GM12878 (cell line): ENCODE data around the gene TLCD5. TPM values are rescaled to one million over a fixed set of nuclear protein-coding genes. Genes with fewer than 3 reads are reported as not detected.

Experiments used
- ATAC-seq: fragments of 200-7000 bp; cut with Tn5 transposase; 3 replicates; pipeline ENCODE4 v1.9.1; 2020; ENCODE audit warnings: mild to moderate bottlenecking, moderate library complexity
- BruUV-seq: library from RNA; stranded (reverse); fragments of 400-500 nt; replicated peaks from 2 replicates; lab custom pipeline; 2021; lab: Mats Ljungman, UMichigan
- CTCF ChIA-PET: fragments of 300-600 bp; sonication (Branson Sonifier 250); formaldehyde crosslinking; extraction: SDS; loops from one replicate; lab custom pipeline; 2021; ENCODE audit warnings: inconsistent platforms; lab: Yijun Ruan, JAX
- POLR2A ChIA-PET: fragments of 350-600 bp; formaldehyde crosslinking; extraction: SDS; loops from one replicate; lab custom pipeline; 2021; ENCODE audit warnings: inconsistent platforms; lab: Charles Lee
- RAD21 ChIA-PET: fragments of 300-600 bp; sonication (Branson Sonifier 250); formaldehyde crosslinking; loops from one replicate; lab custom pipeline; 2023; ENCODE audit warnings: antibody characterized with exemption; ENCODE audit not compliant: unreplicated experiment; lab: Charles Lee
- SMC1A ChIA-PET: fragments of 300-600 bp; sonication (Branson Sonifier 250); formaldehyde crosslinking; loops from one replicate; lab custom pipeline; 2023; ENCODE audit not compliant: unreplicated experiment, uncharacterized antibody; lab: Charles Lee
- DNase-seq: peaks from one replicate; pipeline ENCODE4 v3.0.0-alpha.2; 2011; ENCODE audit warnings: low read depth, low spot score
- FAIRE-seq: peaks from 3 replicates; lab custom pipeline; 2011; peaks lifted over from hg19 to GRCh38; lab: Jason Lieb, UNC
- H2AFZ ChIP-seq: 2 replicates; pipeline ENCODE4 v1.6.0; 2011; ENCODE audit warnings: low read depth, low read length, control low read depth; ENCODE audit not compliant: control insufficient read depth
- H3K27ac ChIP-seq: 2 replicates; pipeline ENCODE4 v1.5.1; 2011; ENCODE audit warnings: control low read depth; ENCODE audit not compliant: control insufficient read depth, insufficient read depth
- H3K27me3 ChIP-seq, 2 experiments: replicated peaks in 1 of 2; 2 replicates each; pipeline versions ENCODE4 v1.6.0 to v1.6.1; 2011; ENCODE audit warnings: low read length in 1 of 2; ENCODE audit not compliant: control insufficient read depth in 2 of 2, insufficient read depth in 2 of 2
- H3K36me3 ChIP-seq, 2 experiments: 2 replicates each; pipeline ENCODE4 v1.5.1; 2011; ENCODE audit warnings: low read length in 1 of 2; ENCODE audit not compliant: control insufficient read depth in 2 of 2, insufficient read depth in 2 of 2
- H3K4me1 ChIP-seq: 2 replicates; pipeline ENCODE4 v1.6.1; 2011; ENCODE audit warnings: mild to moderate bottlenecking, low read length, moderate library complexity, mixed read lengths; ENCODE audit not compliant: control insufficient read depth, insufficient read depth
- H3K4me2 ChIP-seq: 2 replicates; pipeline ENCODE4 v1.6.0; 2011; ENCODE audit warnings: control low read depth; ENCODE audit not compliant: control insufficient read depth, insufficient read depth
- H3K4me3 ChIP-seq: fragments of 200-600 bp; sonication (generic); 2 replicates; pipeline ENCODE4 v1.5.1; 2016
- H3K79me2 ChIP-seq: 2 replicates; pipeline ENCODE4 v1.6.0; 2011; ENCODE audit warnings: low read length; ENCODE audit not compliant: control insufficient read depth, insufficient read depth
- H3K9ac ChIP-seq: 2 replicates; pipeline ENCODE4 v1.8.0; 2011; ENCODE audit warnings: low read length, control low read depth, mixed read lengths; ENCODE audit not compliant: control insufficient read depth, insufficient read depth
- H3K9me3 ChIP-seq: replicated peaks from 3 replicates; pipeline ENCODE4 v1.5.1; 2011; ENCODE audit warnings: mild to moderate bottlenecking, low read length; ENCODE audit not compliant: control insufficient read depth, insufficient read depth
- H4K20me1 ChIP-seq: 2 replicates; pipeline ENCODE4 v1.6.0; 2011; ENCODE audit not compliant: control insufficient read depth, insufficient read depth
- BCL11A ChIP-seq: IDR thresholded peaks from 2 replicates; pipeline ENCODE4 v1.6.1; 2011; ENCODE audit warnings: low read depth, low read length
- BCLAF1 ChIP-seq: fragments of 450-650 bp; IDR thresholded peaks from 2 replicates; pipeline ENCODE4 v1.6.1; 2017; ENCODE audit warnings: antibody characterized with exemption, mild to moderate bottlenecking, moderate library complexity
- CEBPZ ChIP-seq: fragments of 150-350 bp; IDR thresholded peaks from 2 replicates; pipeline ENCODE4 v1.6.1; 2016; ENCODE audit warnings: low read depth, low read length
- E2F8 ChIP-seq: fragments of 450-650 bp; IDR thresholded peaks from 2 replicates; pipeline ENCODE4 v1.6.1; 2018; ENCODE audit warnings: mild to moderate bottlenecking, low read depth, moderate library complexity; ENCODE audit not compliant: partially characterized antibody
- HDAC2 ChIP-seq: fragments of 200-600 bp; sonication (generic); IDR thresholded peaks from 2 replicates; pipeline ENCODE4 v1.6.1; 2017
- LARP7 ChIP-seq: fragments of 450-650 bp; IDR thresholded peaks from 2 replicates; pipeline ENCODE4 v1.6.1; 2017; ENCODE audit warnings: mild to moderate bottlenecking
- WRNIP1 ChIP-seq: IDR thresholded peaks from 2 replicates; pipeline ENCODE4 v1.6.1; 2011; ENCODE audit warnings: low read depth, low read length, improper control_type of control experiment, borderline replicate concordance
- ZNF217 ChIP-seq: fragments of 450-650 bp; IDR thresholded peaks from 2 replicates; pipeline ENCODE4 v1.6.1; 2017; ENCODE audit warnings: antibody characterized with exemption, mild to moderate bottlenecking
- WGBS: methylation state at CpG from one replicate; pipeline ENCODE4 v1.1.6; 2016; ENCODE audit warnings: low lambda C conversion rate; ENCODE audit not compliant: insufficient replicate concordance, insufficient coverage; ENCODE audit errors: missing lambda C conversion rate; 5-methylcytosine and 5-hydroxymethylcytosine counted together
- in situ Hi-C: fragments of 300-500 bp; cut with MboI; formaldehyde crosslinking; loops from 9 replicates; pipeline ENCODE4 v1.14.3; 2018; ENCODE audit warnings: mixed read lengths
- intact Hi-C: fragments of 100-400 bp; cut with micrococcal nuclease; formaldehyde crosslinking; loops from one replicate; pipeline ENCODE4 v1.14.2; 2022; ENCODE audit not compliant: unreplicated experiment
- polyA plus RNA-seq, 11 experiments: library from polyadenylated mRNA; depleted of rRNA in 4 of 11; unstranded in 6 of 11; stranded (reverse) in 5 of 11; fragments of >200 nt; fragmentation: Nextera tagmentation in 4 of 11; fragmentation: Illumina TruSeq in 1 of 11; extraction: Ambion mirVana in 4 of 11; extraction: Trizol in 1 of 11; gene quantifications; 1 replicate in 1 of 11; 2 replicates in 10 of 11; pipeline versions ENCODE4 v1.2.1 to v1.2.3, GENCODE V29; 2011 to 2016; ENCODE audit warnings: inconsistent platforms in 2 of 11, missing spikeins in 2 of 11, low read depth in 1 of 11
- total RNA-seq, 4 experiments: library from RNA; depleted of rRNA in 3 of 4; stranded (reverse); fragments of >200 nt in 3 of 4; fragmentation: Illumina TruSeq in 1 of 4; extraction: Trizol in 1 of 4; gene quantifications; 2 replicates each; pipeline versions ENCODE4 v1.2.1 to v1.2.3, GENCODE V29; 2013 to 2021
- TF ChIP-seq, protein P1 (sequence below): IDR thresholded peaks from 2 replicates; pipeline ENCODE4 v1.6.1; 2012; ENCODE audit warnings: low read length, inconsistent platforms
- TF ChIP-seq, protein P2 (sequence below): fragments of 450-650 bp; IDR thresholded peaks from 2 replicates; pipeline ENCODE4 v1.6.1; 2017; ENCODE audit warnings: mild to moderate bottlenecking

The TLCD5 gene
- total and polyA plus RNA-seq, 10 of the 15 experiments (the other 5 are each of a cell fraction or from before 2014, with no cell fraction given) = 2.4 to 13.3 (median 3.2) TPM

GRCh38 chr11:120308081-120308480 is 17.0 kb upstream of the TLCD5 start:
- no peak overlapping the region for H3K9ac ChIP-seq
- ATAC-seq (no peak), DNase-seq (no peak), FAIRE-seq (no peak)
- RAD21 ChIA-PET = interaction anchor here (1.2 kb wide), 1 partner anchor 72 kb away, joined by 5 read pairs; no protein-coding TSS in a partner anchor
- 36% methylated on average over 7 of the region's 7 CpGs for WGBS
- H3K27me3 ChIP-seq = peaks cover 0 to 3% of the 10 kb centered on the region in 2 experiments; a peak in 1 of 4 replicates
- H2AFZ ChIP-seq = no peak overlapping the region
- H4K20me1 ChIP-seq = no peaks in the 10 kb centered on the region
- no peaks in the 10 kb centered on the region for H3K79me2 ChIP-seq
- POLR2A ChIA-PET = no interaction called here
- no peak overlapping the region for H3K4me2 ChIP-seq
- SMC1A ChIA-PET = interaction anchor here (1.2 kb wide), 1 partner anchor 73 kb away, joined by 3 read pairs; no protein-coding TSS in a partner anchor
- intact Hi-C loops (no loop called here), in situ Hi-C loops (no loop called here)
- no peaks in the 10 kb centered on the region for H3K9me3 ChIP-seq
- H3K36me3 ChIP-seq = no peaks in the 10 kb centered on the region
- BruUV-seq = no TSS peak
- H3K4me1 ChIP-seq = peaks cover 7% of the 10 kb centered on the region
- H3K27ac ChIP-seq = no peak overlapping the region
- CTCF ChIA-PET = interaction anchor here (19.8 kb wide), 1 partner anchor 77 kb away, joined by 783 read pairs; the partner anchor contains the start of gene POU2F3
- H3K4me3 ChIP-seq = no peak overlapping the region
- TF ChIP-seq LARP7 = no peak
- TF ChIP-seq BCLAF1 = no peak
- no peak for TF ChIP-seq BCL11A
- TF ChIP-seq E2F8 = no peak
- no peak for TF ChIP-seq CEBPZ
- TF ChIP-seq, protein P1, sequence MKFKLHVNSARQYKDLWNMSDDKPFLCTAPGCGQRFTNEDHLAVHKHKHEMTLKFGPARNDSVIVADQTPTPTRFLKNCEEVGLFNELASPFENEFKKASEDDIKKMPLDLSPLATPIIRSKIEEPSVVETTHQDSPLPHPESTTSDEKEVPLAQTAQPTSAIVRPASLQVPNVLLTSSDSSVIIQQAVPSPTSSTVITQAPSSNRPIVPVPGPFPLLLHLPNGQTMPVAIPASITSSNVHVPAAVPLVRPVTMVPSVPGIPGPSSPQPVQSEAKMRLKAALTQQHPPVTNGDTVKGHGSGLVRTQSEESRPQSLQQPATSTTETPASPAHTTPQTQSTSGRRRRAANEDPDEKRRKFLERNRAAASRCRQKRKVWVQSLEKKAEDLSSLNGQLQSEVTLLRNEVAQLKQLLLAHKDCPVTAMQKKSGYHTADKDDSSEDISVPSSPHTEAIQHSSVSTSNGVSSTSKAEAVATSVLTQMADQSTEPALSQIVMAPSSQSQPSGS = no peak
- no peak for TF ChIP-seq HDAC2
- TF ChIP-seq ZNF217 = no peak
- no peak for TF ChIP-seq WRNIP1
- TF ChIP-seq, protein P2, sequence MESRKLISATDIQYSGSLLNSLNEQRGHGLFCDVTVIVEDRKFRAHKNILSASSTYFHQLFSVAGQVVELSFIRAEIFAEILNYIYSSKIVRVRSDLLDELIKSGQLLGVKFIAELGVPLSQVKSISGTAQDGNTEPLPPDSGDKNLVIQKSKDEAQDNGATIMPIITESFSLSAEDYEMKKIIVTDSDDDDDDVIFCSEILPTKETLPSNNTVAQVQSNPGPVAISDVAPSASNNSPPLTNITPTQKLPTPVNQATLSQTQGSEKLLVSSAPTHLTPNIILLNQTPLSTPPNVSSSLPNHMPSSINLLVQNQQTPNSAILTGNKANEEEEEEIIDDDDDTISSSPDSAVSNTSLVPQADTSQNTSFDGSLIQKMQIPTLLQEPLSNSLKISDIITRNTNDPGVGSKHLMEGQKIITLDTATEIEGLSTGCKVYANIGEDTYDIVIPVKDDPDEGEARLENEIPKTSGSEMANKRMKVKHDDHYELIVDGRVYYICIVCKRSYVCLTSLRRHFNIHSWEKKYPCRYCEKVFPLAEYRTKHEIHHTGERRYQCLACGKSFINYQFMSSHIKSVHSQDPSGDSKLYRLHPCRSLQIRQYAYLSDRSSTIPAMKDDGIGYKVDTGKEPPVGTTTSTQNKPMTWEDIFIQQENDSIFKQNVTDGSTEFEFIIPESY = no peak
